Heart left ventricle (tissue), 16 donors: Measurements from ENCODE around the gene UBAP1L. TPM values are rescaled to one million over a fixed set of nuclear protein-coding genes. Genes with fewer than 3 reads are reported as not detected.

ENCODE experiments used
- ATAC-seq, 4 donors: fragments of 200-7000 bp; cut with Tn5 transposase; one replicate each; pipeline ENCODE4 v1.9.1; 2020 to 2022; ENCODE audit warnings: moderate library complexity in 4 of 4, mild to moderate bottlenecking in 3 of 4, moderate number of reproducible peaks in 1 of 4
- DNase-seq, 5 donors: peaks; one replicate each; pipeline ENCODE4 v3.0.0-alpha.2; 2020
- H3K27ac ChIP-seq, 12 donors: fragments of 200-600 bp; sonication (generic) in 4 of 12; one replicate each; pipeline versions ENCODE4 v1.5.0 to v1.8.0; 2016 to 2022; ENCODE audit warnings: mild to moderate bottlenecking in 2 of 12
- H3K27me3 ChIP-seq, 9 donors: fragments of 200-600 bp; sonication (generic) in 2 of 9; one replicate each; pipeline versions ENCODE4 v1.5.1 to v1.8.0; 2016 to 2022; ENCODE audit warnings: mild to moderate bottlenecking in 3 of 9
- H3K36me3 ChIP-seq, 9 donors: fragments of 200-600 bp; sonication (generic) in 2 of 9; one replicate each; pipeline versions ENCODE4 v1.5.0 to v1.8.0; 2018 to 2022; ENCODE audit warnings: mild to moderate bottlenecking in 2 of 9
- H3K4me1 ChIP-seq, 12 donors: fragments of 200-600 bp; sonication (generic) in 4 of 12; one replicate each; pipeline versions ENCODE4 v1.5.0 to v1.8.0; 2016 to 2022; ENCODE audit warnings: mild to moderate bottlenecking in 3 of 12
- H3K4me3 ChIP-seq, 12 donors: fragments of 200-600 bp; sonication (generic) in 4 of 12; one replicate each; pipeline versions ENCODE4 v1.5.0 to v1.8.0; 2017 to 2022; ENCODE audit warnings: mild to moderate bottlenecking in 9 of 12, moderate library complexity in 4 of 12
- H3K9me3 ChIP-seq, 12 donors: fragments of 200-600 bp; sonication (generic) in 4 of 12; one replicate each; pipeline versions ENCODE4 v1.5.0 to v1.8.0; 2016 to 2022; ENCODE audit warnings: mild to moderate bottlenecking in 1 of 12
- CTCF ChIP-seq, 12 donors: fragments of 200-600 bp; sonication (generic) in 4 of 12; IDR thresholded peaks; one replicate each; pipeline versions ENCODE4 v1.5.0 to v1.8.0; 2018 to 2022; ENCODE audit warnings: antibody characterized with exemption in 12 of 12, mild to moderate bottlenecking in 5 of 12
- POLR2A ChIP-seq, 2 donors: fragments of 450-650 bp; IDR thresholded peaks; one replicate each; pipeline ENCODE4 v1.6.1; 2017; ENCODE audit warnings: antibody characterized with exemption in 2 of 2, mild to moderate bottlenecking in 2 of 2, moderate library complexity in 2 of 2
- WGBS, 4 donors: extraction: QIAGEN DNeasy Blood & Tissue Kit in 2 of 4; methylation state at CpG; one replicate each; pipeline versions ENCODE4 v1.1.5 to v1.1.7; 2013 to 2018; 5-methylcytosine and 5-hydroxymethylcytosine counted together
- intact Hi-C, 10 donors: fragments of 100-400 bp; cut with DNase I; formaldehyde crosslinking; loops; one replicate each; pipeline versions ENCODE4 v1.11.1 to v1.14.2; 2022
- polyA plus RNA-seq, 2 donors: library from polyadenylated mRNA; stranded (reverse); fragments of 200-250 nt; gene quantifications; one replicate each; pipeline ENCODE4 v1.2.3, GENCODE V29; 2013
- total RNA-seq, 9 donors: library from RNA; depleted of rRNA in 2 of 9; stranded (reverse); fragments of >200 nt in 2 of 9; fragmentation: NEBNext Ultra II Directional in 3 of 9; extraction: Animal tissue kit (Norgen Biotek cat#: 25700) in 3 of 9; gene quantifications; one replicate each; pipeline versions ENCODE4 v1.1.0 to v1.2.4, GENCODE V29; 2016 to 2023
- donor health status: ischemic (EF 13 %, LVEDD 7.1; RV severe dilation, severe dysfunction).
- donor health status: healthy with polysubstance abuse.
- donor health status: DM: no; HTN: yes; CAD: no.
- donor health status: DM: no; HTN: no; CAD: no.
- donor health status: ischemic (EF 25% LVEDD 6.9; RV normal size, moderate dysfunction).
- donor health status: ischemic (EF 25% LVEDD 5.7; RV mildly dilated, moderate dysfunction).
- donor health status: healthy.
- donor health status: DM: yes; HTN: yes; CAD: no.
- donor health status: ischemic (EF 35%, LVEDD 5.7; RV mildly dilated, moderate dysfunction).
- donor health status: nonischemic (EF 11% LVEDD 7.7; RV severe dilation, severe dysfunction).
- donor health status: DM: yes; HTN: yes; CAD: no.
- donor health status: PGD.
- donor health status: ischemic (EF 29% LVEDD 5.4; RV normal size, mild dysfunction).
- donor health status: nonischemic (EF 23%, LVEDD 6.1; RV moderate dilation, normal function).

UBAP1L gene
- total and polyA plus RNA-seq, 11 donors: 0.51 to 2.2 (median 1.3) TPM

- Histone ChIP-seq H3K9me3 (no peaks in the 10 kb centered on the region), H3K27me3 (no peaks in the 10 kb centered on the region), H3K4me3 (no peak overlapping the region), H3K4me1 (peaks cover 0 to 51% (median 25%) of the 10 kb centered on the region in 12 donors), H3K36me3 (peaks cover 0 to 10% (median 0%) of the 10 kb centered on the region in 9 donors), H3K27ac (peak overlapping the region in 1 of 12 donors; percentile 71)
- no peak for DNase-seq
- no peak for TF ChIP-seq POLR2A (IDR thresholded peaks at IDR 0.05)
- TF ChIP-seq CTCF (IDR thresholded peaks at IDR 0.05): no peak
- WGBS, 4 donors: 60 to 76% (median 65%) methylated on average over 12 of the region's 12 CpGs
- intact Hi-C loops: no loop called here
- no peak for ATAC-seq
Observed at GRCh38 chr15:65091946-65092770, 22.8 kb downstream of the UBAP1L start.

- 45 to 51% (median 50%) methylated on average over 5 of the region's 5 CpGs for WGBS, 4 donors
- intact Hi-C loops: loop anchor here in 5 of 10 donors (2.0 to 10.0 kb wide), 3 partner anchors 35 to 55 kb away; no protein-coding TSS in a partner anchor
Observed at GRCh38 chr15:65089206-65089824, 25.7 kb downstream of the UBAP1L start.

GRCh38 chr15:65088643-65089021, 26.4 kb downstream of the UBAP1L start:
- ATAC-seq (peak in 1 of 4 donors; percentile 6), DNase-seq (no peak)
- Histone ChIP-seq H3K27me3 (peaks cover 0 to 3% (median 0%) of the 10 kb centered on the region in 9 donors), H3K36me3 (peaks cover 0 to 7% (median 0%) of the 10 kb centered on the region in 9 donors), H3K27ac (peak overlapping the region; percentile 77 to 97 (median 90)), H3K9me3 (no peaks in the 10 kb centered on the region), H3K4me1 (peaks cover 0 to 70% (median 35%) of the 10 kb centered on the region in 12 donors), H3K4me3 (no peak overlapping the region)
- intact Hi-C loops: loop anchor here in 5 of 10 donors (2.0 to 10.0 kb wide), 3 partner anchors 34 to 54 kb away; no protein-coding TSS in a partner anchor
- WGBS, 4 donors: 25 to 50% (median 48%) methylated on average over 6 of the region's 6 CpGs
- no peak for TF ChIP-seq CTCF (IDR thresholded peaks at IDR 0.05)
- TF ChIP-seq POLR2A (IDR thresholded peaks at IDR 0.05): no peak

More at GRCh38 chr15:65089206-65089824, 25.7 kb downstream of the UBAP1L start:
- TF ChIP-seq CTCF (IDR thresholded peaks at IDR 0.05) (no peak), POLR2A (IDR thresholded peaks at IDR 0.05) (no peak)
- no peaks in the 10 kb centered on the region for H3K9me3 ChIP-seq
- H3K4me3 ChIP-seq: no peak overlapping the region
- peaks cover 0 to 3% (median 0%) of the 10 kb centered on the region in 9 donors for H3K27me3 ChIP-seq
- H3K27ac ChIP-seq: peak overlapping the region; percentile 77 to 97 (median 90)
- H3K36me3 ChIP-seq: peaks cover 0 to 7% (median 0%) of the 10 kb centered on the region in 9 donors
- DNase-seq (peak in 2 of 5 donors; percentile 76 to 78), ATAC-seq (peak in 3 of 4 donors; percentile 5 to 50 (median 33))
- H3K4me1 ChIP-seq: peaks cover 0 to 70% (median 36%) of the 10 kb centered on the region in 12 donors
